PC-3 (cell line): ENCODE measurements around the gene ADGRG1. TPM values are rescaled to one million over a fixed set of nuclear protein-coding genes. Genes with fewer than 3 reads are reported as not detected.

ENCODE experiments used
- ATAC-seq: fragments of 200-7000 bp; cut with Tn5 transposase; 2 replicates; pipeline ENCODE4 v1.9.1; 2020; ENCODE audit warnings: mild to moderate bottlenecking, moderate library complexity
- BruUV-seq: library from RNA; stranded (reverse); fragments of 400-500 nt; replicated peaks from 2 replicates; lab custom pipeline; 2021; lab: Mats Ljungman, UMichigan
- CTCF ChIA-PET: fragments of 300-600 bp; sonication (Branson Sonifier 250); formaldehyde crosslinking; loops from one replicate; lab custom pipeline; 2022; ENCODE audit warnings: antibody characterized with exemption; lab: Charles Lee
- POLR2A ChIA-PET: fragments of 300-600 bp; sonication (Branson Sonifier 250); formaldehyde crosslinking; loops from one replicate; lab custom pipeline; 2022; ENCODE audit warnings: antibody characterized with exemption; ENCODE audit not compliant: unreplicated experiment; lab: Charles Lee
- DNase-seq: peaks from one replicate; pipeline ENCODE4 v3.0.0-alpha.2; 2015
- H2AFZ ChIP-seq: fragments of 300-600 bp; sonication (generic); 2 replicates; pipeline ENCODE4 v1.6.0; 2016; ENCODE audit warnings: antibody characterized with exemption, low read length
- H3F3A ChIP-seq: fragments of 300-600 bp; sonication (generic); one replicate; pipeline ENCODE4 v1.6.0; 2017; ENCODE audit warnings: antibody characterized with exemption, low read length, control low read depth, mild to moderate bottlenecking; ENCODE audit not compliant: unreplicated experiment
- H3K27ac ChIP-seq: fragments of 300-600 bp; sonication (generic); 2 replicates; pipeline ENCODE4 v1.5.1; 2016; ENCODE audit warnings: mild to moderate bottlenecking, low read length
- H3K27me3 ChIP-seq: fragments of 300-600 bp; sonication (generic); 2 replicates; pipeline ENCODE4 v1.6.1; 2016; ENCODE audit warnings: low read length, mixed read lengths
- H3K36me3 ChIP-seq: fragments of 300-600 bp; sonication (generic); 2 replicates; pipeline ENCODE4 v1.6.1; 2016; ENCODE audit warnings: low read depth, mixed run types, low read length, mixed read lengths
- H3K4me1 ChIP-seq: fragments of 300-600 bp; sonication (generic); 2 replicates; pipeline ENCODE4 v1.5.1; 2016; ENCODE audit warnings: low read length; ENCODE audit not compliant: insufficient read depth
- H3K4me2 ChIP-seq: fragments of 300-600 bp; sonication (generic); 2 replicates; pipeline ENCODE4 v1.6.0; 2016; ENCODE audit warnings: low read length
- H3K4me3 ChIP-seq: fragments of 300-600 bp; sonication (generic); 2 replicates; pipeline ENCODE4 v1.5.1; 2016; ENCODE audit warnings: mild to moderate bottlenecking, low read length, mixed read lengths
- H3K79me2 ChIP-seq: fragments of 300-600 bp; sonication (generic); 2 replicates; pipeline ENCODE4 v1.6.1; 2017; ENCODE audit warnings: low read length, mixed read lengths
- H3K9ac ChIP-seq: fragments of 300-600 bp; sonication (generic); 2 replicates; pipeline ENCODE4 v1.6.0; 2016; ENCODE audit warnings: mild to moderate bottlenecking, low read length
- H3K9me2 ChIP-seq: fragments of 300-600 bp; sonication (generic); replicated peaks from 2 replicates; pipeline ENCODE4 v1.6.1; 2016; ENCODE audit warnings: mixed run types, low read length, mixed read lengths
- H3K9me3 ChIP-seq: fragments of 300-600 bp; sonication (generic); 2 replicates; pipeline ENCODE4 v1.6.1; 2016; ENCODE audit warnings: low read length, mixed read lengths
- H4K20me1 ChIP-seq: fragments of 300-600 bp; sonication (generic); 2 replicates; pipeline ENCODE4 v1.6.1; 2016; ENCODE audit warnings: low read length, mixed read lengths
- EZH2 ChIP-seq: fragments of 300-600 bp; sonication (generic); IDR thresholded peaks from one replicate; pipeline ENCODE4 v1.6.1; 2017; ENCODE audit warnings: antibody characterized with exemption, mild to moderate bottlenecking, low read length; ENCODE audit not compliant: unreplicated experiment
- EZH2phosphoT487 ChIP-seq: fragments of 300-600 bp; sonication (generic); IDR thresholded peaks from 2 replicates; pipeline ENCODE4 v1.6.1; 2018; ENCODE audit warnings: mild to moderate bottlenecking, antibody characterized with exemption, low read length, borderline replicate concordance
- intact Hi-C: fragments of 100-400 bp; cut with micrococcal nuclease; formaldehyde crosslinking; loops from 2 replicates; pipeline ENCODE4 v1.9.0; 2023
- total RNA-seq: library from RNA; depleted of rRNA; stranded (reverse); fragments of >200 nt; gene quantifications from 2 replicates; pipeline ENCODE4 v1.2.3, GENCODE V29; 2014
- TF ChIP-seq, protein P1 (sequence below): fragments of 300-600 bp; sonication (generic); conservative IDR thresholded peaks from 2 replicates; pipeline ENCODE4 v1.5.1; 2017; ENCODE audit warnings: antibody characterized with exemption, low read depth, mild to moderate bottlenecking, low read length

The ADGRG1 gene
- total RNA-seq, 1 experiment from 2014 or later, result 33.7 TPM

DNA sequence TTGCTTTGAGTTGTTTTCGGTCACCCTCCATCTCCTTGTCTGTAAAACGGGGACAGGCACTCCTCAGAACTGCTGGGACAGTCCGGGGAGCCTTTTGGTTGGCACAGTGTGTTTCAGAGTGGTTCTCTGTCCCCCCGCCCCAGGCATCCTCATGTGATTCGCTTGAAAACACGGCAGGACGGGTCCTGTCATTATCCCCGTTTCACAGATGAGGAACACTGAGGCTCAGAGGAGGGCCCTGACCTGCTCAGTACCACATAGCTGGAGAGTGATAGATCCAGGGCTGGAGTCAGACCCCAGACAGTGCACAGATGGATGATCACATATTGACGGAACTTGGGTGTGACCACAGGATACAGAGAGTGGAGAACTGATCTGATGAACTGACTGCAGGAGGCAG lies 13.5 kb upstream of the ADGRG1 start:
- no peaks in the 10 kb centered on the region for H3K9me2 ChIP-seq
- H3K4me2 ChIP-seq, result no peak overlapping the region
- intact Hi-C loops, result no loop called here
- POLR2A ChIA-PET, result no interaction called here
- no TSS peak for BruUV-seq
- ATAC-seq (no peak), DNase-seq (no peak)
- CTCF ChIA-PET, result no interaction called here
- H3K79me2 ChIP-seq, result peaks cover under 1% of the 10 kb centered on the region; the same call in 1 of the 2 replicates
- H4K20me1 ChIP-seq, result no peaks in the 10 kb centered on the region
- H3K9ac ChIP-seq, result no peak overlapping the region
- TF ChIP-seq, protein P1, sequence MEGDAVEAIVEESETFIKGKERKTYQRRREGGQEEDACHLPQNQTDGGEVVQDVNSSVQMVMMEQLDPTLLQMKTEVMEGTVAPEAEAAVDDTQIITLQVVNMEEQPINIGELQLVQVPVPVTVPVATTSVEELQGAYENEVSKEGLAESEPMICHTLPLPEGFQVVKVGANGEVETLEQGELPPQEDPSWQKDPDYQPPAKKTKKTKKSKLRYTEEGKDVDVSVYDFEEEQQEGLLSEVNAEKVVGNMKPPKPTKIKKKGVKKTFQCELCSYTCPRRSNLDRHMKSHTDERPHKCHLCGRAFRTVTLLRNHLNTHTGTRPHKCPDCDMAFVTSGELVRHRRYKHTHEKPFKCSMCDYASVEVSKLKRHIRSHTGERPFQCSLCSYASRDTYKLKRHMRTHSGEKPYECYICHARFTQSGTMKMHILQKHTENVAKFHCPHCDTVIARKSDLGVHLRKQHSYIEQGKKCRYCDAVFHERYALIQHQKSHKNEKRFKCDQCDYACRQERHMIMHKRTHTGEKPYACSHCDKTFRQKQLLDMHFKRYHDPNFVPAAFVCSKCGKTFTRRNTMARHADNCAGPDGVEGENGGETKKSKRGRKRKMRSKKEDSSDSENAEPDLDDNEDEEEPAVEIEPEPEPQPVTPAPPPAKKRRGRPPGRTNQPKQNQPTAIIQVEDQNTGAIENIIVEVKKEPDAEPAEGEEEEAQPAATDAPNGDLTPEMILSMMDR, result no peak
- no peak for TF ChIP-seq EZH2
- TF ChIP-seq EZH2phosphoT487, result no peak
- H3K4me1 ChIP-seq, result peaks cover 37% of the 10 kb centered on the region
- no peak overlapping the region for H2AFZ ChIP-seq
- H3K27me3 ChIP-seq, result no peaks in the 10 kb centered on the region
- no peak overlapping the region for H3K27ac ChIP-seq
- H3K4me3 ChIP-seq, result no peak overlapping the region
- H3K9me3 ChIP-seq, result no peaks in the 10 kb centered on the region
- no peaks in the 10 kb centered on the region for H3F3A ChIP-seq
- no peaks in the 10 kb centered on the region for H3K36me3 ChIP-seq

DNA sequence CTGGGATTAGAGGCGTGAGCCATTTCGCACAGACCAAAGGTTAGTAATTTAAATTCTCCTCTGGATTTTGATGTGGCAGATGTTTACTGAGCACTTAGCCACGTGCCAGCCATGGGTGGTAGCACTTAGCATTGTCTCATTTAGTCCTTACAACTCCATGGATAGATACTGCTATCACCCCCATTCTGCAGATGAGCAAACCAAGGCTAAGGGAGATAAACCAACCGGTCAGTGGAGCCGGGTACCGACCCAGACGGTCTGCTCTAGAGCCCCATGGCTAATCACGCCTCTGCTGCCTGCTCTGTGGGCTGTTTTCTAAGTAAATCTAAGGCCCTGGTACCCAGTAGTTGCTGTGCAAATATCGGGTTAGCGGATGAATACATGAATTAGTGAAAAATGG lies 12.6 kb upstream of the ADGRG1 start:
- peaks cover 38% of the 10 kb centered on the region for H3K4me1 ChIP-seq
- ATAC-seq (no peak), DNase-seq (no peak)
- no peak overlapping the region for H3K9ac ChIP-seq
- no peak overlapping the region for H3K4me3 ChIP-seq
- no TSS peak for BruUV-seq
- ChIA-PET POLR2A (no interaction called here), CTCF (no interaction called here)
- no peak overlapping the region for H2AFZ ChIP-seq
- no peak overlapping the region for H3K4me2 ChIP-seq
- peaks cover 9% of the 10 kb centered on the region for H3K79me2 ChIP-seq
- H4K20me1 ChIP-seq, result no peaks in the 10 kb centered on the region
- intact Hi-C loops, result no loop called here
- no peaks in the 10 kb centered on the region for H3K9me2 ChIP-seq
- H3K9me3 ChIP-seq, result no peaks in the 10 kb centered on the region
- no peaks in the 10 kb centered on the region for H3K27me3 ChIP-seq
- H3K27ac ChIP-seq, result no peak overlapping the region
- no peaks in the 10 kb centered on the region for H3K36me3 ChIP-seq
- no peaks in the 10 kb centered on the region for H3F3A ChIP-seq
- TF ChIP-seq EZH2phosphoT487 (no peak), EZH2 (no peak)
- TF ChIP-seq, protein P1, result no peak

DNA sequence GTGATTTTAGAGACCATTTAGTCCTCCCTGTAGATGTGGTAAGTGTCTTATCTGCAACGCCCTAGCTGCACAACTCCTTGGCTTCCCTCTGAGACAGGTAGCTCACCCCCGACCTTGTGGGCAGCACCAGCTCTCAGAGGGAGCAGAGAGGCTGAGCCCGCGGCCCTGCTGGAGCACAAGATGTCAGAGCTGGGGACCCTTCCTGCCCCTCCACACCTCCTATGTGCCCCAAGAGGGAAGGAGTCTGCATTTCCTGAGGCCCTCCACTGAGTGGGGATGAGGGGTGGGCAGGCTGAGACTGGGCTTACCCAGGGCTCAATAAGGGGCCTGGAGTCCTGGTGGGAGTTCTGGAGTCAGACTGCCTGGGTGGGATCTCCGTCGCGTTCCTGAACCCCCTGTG lies 12.2 kb upstream of the ADGRG1 start:
- Histone ChIP-seq H3K79me2 (peaks cover 13% of the 10 kb centered on the region), H3F3A (no peaks in the 10 kb centered on the region), H3K27me3 (no peaks in the 10 kb centered on the region), H3K4me2 (no peak overlapping the region), H3K9ac (no peak overlapping the region), H3K36me3 (no peaks in the 10 kb centered on the region), H3K4me3 (no peak overlapping the region), H3K4me1 (peaks cover 40% of the 10 kb centered on the region), H3K9me2 (no peaks in the 10 kb centered on the region), H4K20me1 (no peaks in the 10 kb centered on the region), H3K9me3 (no peaks in the 10 kb centered on the region), H2AFZ (no peak overlapping the region), H3K27ac (no peak overlapping the region)
- intact Hi-C loops, result no loop called here
- ChIA-PET POLR2A (no interaction called here), CTCF (no interaction called here)
- TF ChIP-seq EZH2, result no peak
- TF ChIP-seq EZH2phosphoT487, result no peak
- BruUV-seq, result no TSS peak
- ATAC-seq (no peak), DNase-seq (no peak)
